Osteoblast (primary cell): ENCODE measurements around the gene PDZRN3. TPM values are rescaled to one million over a fixed set of nuclear protein-coding genes. Genes with fewer than 3 reads are reported as not detected.

Experiments used
- DNase-seq: peaks from one replicate; pipeline ENCODE4 v3.0.0; 2011; ENCODE audit warnings: low spot score, mixed read lengths; ENCODE audit not compliant: insufficient read length; ENCODE audit errors: missing footprints
- H2AFZ ChIP-seq: 2 replicates; pipeline ENCODE4 v1.6.0; 2011; ENCODE audit warnings: mild to moderate bottlenecking, low read length
- H3K27ac ChIP-seq: 2 replicates; pipeline ENCODE4 v1.5.1; 2011; ENCODE audit warnings: mild to moderate bottlenecking, low read depth, low read length, moderate library complexity
- H3K27me3 ChIP-seq: 2 replicates; pipeline ENCODE4 v1.6.0; 2012; ENCODE audit warnings: mild to moderate bottlenecking, control low read depth, inconsistent platforms, low read length, moderate library complexity; ENCODE audit not compliant: insufficient read depth
- H3K36me3 ChIP-seq: 2 replicates; pipeline ENCODE4 v1.5.1; 2011; ENCODE audit warnings: mild to moderate bottlenecking, low read length, control low read depth, moderate library complexity; ENCODE audit not compliant: insufficient read depth
- H3K4me1 ChIP-seq: 2 replicates; pipeline ENCODE4 v1.5.1; 2011; ENCODE audit warnings: mild to moderate bottlenecking, low read length, control low read depth, moderate library complexity; ENCODE audit not compliant: insufficient read depth
- H3K4me2 ChIP-seq: 2 replicates; pipeline ENCODE4 v1.6.0; 2011; ENCODE audit warnings: mild to moderate bottlenecking, low read length; ENCODE audit not compliant: insufficient read depth
- H3K4me3 ChIP-seq: fragments of 200-600 bp; sonication (generic); 3 replicates; pipeline ENCODE4 v1.5.1; 2012; ENCODE audit warnings: mild to moderate bottlenecking, low read length, inconsistent platforms; ENCODE audit not compliant: insufficient read depth
- H3K79me2 ChIP-seq: 2 replicates; pipeline ENCODE4 v1.6.0; 2012; ENCODE audit warnings: mild to moderate bottlenecking, low read length, control low read depth, inconsistent platforms; ENCODE audit not compliant: insufficient read depth
- H3K9me3 ChIP-seq: 2 replicates; pipeline ENCODE4 v1.5.1; 2011; ENCODE audit warnings: low read depth, low read length, control low read depth
- H4K20me1 ChIP-seq: 2 replicates; pipeline ENCODE4 v1.6.0; 2012; ENCODE audit warnings: mild to moderate bottlenecking, low read length, control low read depth; ENCODE audit not compliant: insufficient read depth
- CTCF ChIP-seq: IDR thresholded peaks from 2 replicates; pipeline ENCODE4 v1.5.1; 2011; ENCODE audit warnings: mild to moderate bottlenecking, low read depth, low read length, moderate library complexity; ENCODE audit errors: extremely low read depth
- total RNA-seq: library from RNA; depleted of rRNA; stranded (reverse); fragments of >200 nt; gene quantifications from 2 replicates; pipeline ENCODE4 v1.2.3, GENCODE V29; 2012

Gene PDZRN3
- total RNA-seq, 1 donor, result 26.4 TPM

- no peak for DNase-seq
- Histone ChIP-seq H2AFZ (no peak overlapping the region), H3K9me3 (no peaks in the 10 kb centered on the region), H3K79me2 (peaks cover 78% of the 10 kb centered on the region), H3K4me3 (no peak overlapping the region), H3K27me3 (no peaks in the 10 kb centered on the region), H3K4me2 (no peak overlapping the region), H3K27ac (no peak overlapping the region), H3K4me1 (peaks cover 18% of the 10 kb centered on the region), H4K20me1 (peaks cover 15% of the 10 kb centered on the region), H3K36me3 (peaks cover 7% of the 10 kb centered on the region)
- no peak for TF ChIP-seq CTCF
Measured at GRCh38 chr3:73611176-73611575, 13.6 kb downstream of the PDZRN3 start.

GRCh38 chr3:73610493-73610892, 14.2 kb downstream of the PDZRN3 start:
- Histone ChIP-seq H3K9me3 (no peaks in the 10 kb centered on the region), H3K4me3 (no peak overlapping the region), H3K79me2 (peaks cover 73% of the 10 kb centered on the region), H3K36me3 (peaks cover 7% of the 10 kb centered on the region), H3K27me3 (no peaks in the 10 kb centered on the region), H4K20me1 (peaks cover 15% of the 10 kb centered on the region), H2AFZ (no peak overlapping the region), H3K4me2 (no peak overlapping the region), H3K4me1 (peaks cover 23% of the 10 kb centered on the region), H3K27ac (no peak overlapping the region)
- DNase-seq, result no peak
- TF ChIP-seq CTCF, result no peak

- Histone ChIP-seq H3K9me3 (no peaks in the 10 kb centered on the region), H3K4me2 (no peak overlapping the region), H3K79me2 (peaks cover 65% of the 10 kb centered on the region), H3K27me3 (no peaks in the 10 kb centered on the region), H3K36me3 (peaks cover 7% of the 10 kb centered on the region), H3K4me3 (no peak overlapping the region), H3K27ac (no peak overlapping the region), H4K20me1 (peaks cover 11% of the 10 kb centered on the region), H2AFZ (no peak overlapping the region), H3K4me1 (peaks cover 23% of the 10 kb centered on the region)
- DNase-seq, result no peak
- no peak for TF ChIP-seq CTCF
Measured at GRCh38 chr3:73609655-73610054, 15.1 kb downstream of the PDZRN3 start.

- H3K27ac ChIP-seq, result no peak overlapping the region
- peaks cover 23% of the 10 kb centered on the region for H3K4me1 ChIP-seq
- H3K36me3 ChIP-seq, result peaks cover 7% of the 10 kb centered on the region
- peaks cover 9% of the 10 kb centered on the region for H4K20me1 ChIP-seq
- no peak for DNase-seq
- H3K27me3 ChIP-seq, result no peaks in the 10 kb centered on the region
- H2AFZ ChIP-seq, result no peak overlapping the region
- H3K4me2 ChIP-seq, result no peak overlapping the region
- H3K79me2 ChIP-seq, result peaks cover 65% of the 10 kb centered on the region
- no peak for TF ChIP-seq CTCF
- no peak overlapping the region for H3K4me3 ChIP-seq
- H3K9me3 ChIP-seq, result no peaks in the 10 kb centered on the region
Measured at GRCh38 chr3:73609315-73609641, 15.5 kb downstream of the PDZRN3 start.
